Fibroblast of skin of right quadriceps (primary cell): ENCODE results near the gene FBXO17.
A peak's percentile ranks its signal among the peaks of the same experiment; 100 is the strongest.
"Not testable (repeated sequence)": the region's sequence is repeated elsewhere in the genome, so short reads cannot be mapped to it uniquely, and the experiment has no call there.

Experiments used
- DNase-seq: peaks from one replicate; pipeline ENCODE4 v3.0.0-alpha.2; 2013

FBXO17 gene

GRCh38 chr19:38975214-38975860 is at the start of gene FBXO17:
TSS of gene FBXO17 (minus strand) at chr19:38975742. CDS start at chr19:38950319, 25,423 bp downstream.
- peak; percentile 59 for DNase-seq

GRCh38 chr19:39024875-39025641 is 49.5 kb upstream of the FBXO17 start:
- DNase-seq: no peak

- DNase-seq: no peak
These were observed 45.5 kb upstream of the FBXO17 start for GRCh38 chr19:39021063-39021462.

- DNase-seq: no peak
These were observed 42.1 kb upstream of the FBXO17 start for GRCh38 chr19:39017646-39018045.

- DNase-seq: no peak
These were observed 41.5 kb upstream of the FBXO17 start for GRCh38 chr19:39017026-39017425.

- no peak for DNase-seq
These were observed 38.5 kb upstream of the FBXO17 start for GRCh38 chr19:39014037-39014436.

- DNase-seq: no peak
These were observed 33.5 kb upstream of the FBXO17 start for GRCh38 chr19:39009001-39009400.

GRCh38 chr19:39008137-39008536 is 32.6 kb upstream of the FBXO17 start:
- no peak for DNase-seq

- DNase-seq: no peak
These were observed 31.6 kb upstream of the FBXO17 start for GRCh38 chr19:39007096-39007495.

- DNase-seq: no peak
These were observed 28.9 kb upstream of the FBXO17 start for GRCh38 chr19:39004403-39004802.

GRCh38 chr19:39003796-39004195 is 28.3 kb upstream of the FBXO17 start:
- no peak for DNase-seq

GRCh38 chr19:39003188-39003587 is 27.6 kb upstream of the FBXO17 start:
- DNase-seq: no peak

- DNase-seq: no peak
These were observed 25.5 kb upstream of the FBXO17 start for GRCh38 chr19:39001041-39001440.

- not testable (repeated sequence) for DNase-seq
These were observed 22.0 kb upstream of the FBXO17 start for GRCh38 chr19:38997576-38997975.

- DNase-seq: peak; percentile 69
These were observed 17.7 kb upstream of the FBXO17 start for GRCh38 chr19:38993271-38993670.

GRCh38 chr19:38990949-38991697 is 15.6 kb upstream of the FBXO17 start:
- no peak for DNase-seq

GRCh38 chr19:38989614-38990013 is 14.1 kb upstream of the FBXO17 start:
- DNase-seq: not testable (repeated sequence)

- peak; percentile 53 for DNase-seq
These were observed 13.6 kb upstream of the FBXO17 start for GRCh38 chr19:38989066-38989605.

- DNase-seq: not testable (repeated sequence)
These were observed 13.1 kb upstream of the FBXO17 start for GRCh38 chr19:38988627-38989026.

GRCh38 chr19:38987745-38988144 is 12.2 kb upstream of the FBXO17 start:
- DNase-seq: not testable (repeated sequence)

- no peak for DNase-seq
These were observed 9.7 kb upstream of the FBXO17 start for GRCh38 chr19:38985262-38985661.

GRCh38 chr19:38980583-38981374 is 5.2 kb upstream of the FBXO17 start:
- DNase-seq: no peak

- no peak for DNase-seq
These were observed 4.3 kb upstream of the FBXO17 start for GRCh38 chr19:38979812-38980211.
